HG02981 (cell line): ENCODE results near the gene EPHA10.

ENCODE experiments used
- ATAC-seq: cut with Tn5 transposase; IDR thresholded peaks from one replicate; pipeline ENCODE4 v1.9.1; 2021; ENCODE audit warnings: mild to moderate bottlenecking, moderate library complexity; ENCODE audit not compliant: unreplicated experiment

The EPHA10 gene

DNA sequence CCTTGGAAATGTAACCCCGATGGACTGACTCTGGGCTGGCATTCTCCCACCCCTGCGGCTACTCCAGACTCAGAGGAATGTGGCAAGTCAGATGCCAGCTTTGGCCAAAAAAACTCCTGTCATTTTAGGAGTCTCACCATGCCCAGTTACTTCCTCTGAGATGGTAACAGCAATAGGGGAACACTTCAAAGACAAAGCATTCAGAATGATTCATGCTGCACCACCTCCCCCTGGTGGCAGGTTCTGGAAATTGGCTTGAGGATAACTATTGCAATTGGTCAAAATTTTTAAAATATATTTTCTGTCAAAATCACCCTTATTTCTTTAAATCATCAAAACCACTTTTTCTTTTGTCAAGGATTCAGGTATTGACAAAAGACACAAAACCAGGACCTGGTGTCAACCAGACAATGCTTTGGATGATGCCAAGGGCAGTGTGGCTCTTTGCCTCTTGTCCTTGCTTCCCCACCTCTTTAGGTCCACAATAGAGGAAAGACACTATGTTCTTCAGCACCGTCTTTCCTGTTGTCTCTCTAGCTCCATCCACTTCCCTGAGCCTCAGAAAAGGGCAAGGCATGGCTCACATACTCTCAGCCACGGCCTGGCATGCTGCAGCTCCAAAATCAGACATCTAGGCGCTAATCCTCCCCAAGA is 82.5 kb downstream of the EPHA10 start:
- ATAC-seq = no peak

DNA sequence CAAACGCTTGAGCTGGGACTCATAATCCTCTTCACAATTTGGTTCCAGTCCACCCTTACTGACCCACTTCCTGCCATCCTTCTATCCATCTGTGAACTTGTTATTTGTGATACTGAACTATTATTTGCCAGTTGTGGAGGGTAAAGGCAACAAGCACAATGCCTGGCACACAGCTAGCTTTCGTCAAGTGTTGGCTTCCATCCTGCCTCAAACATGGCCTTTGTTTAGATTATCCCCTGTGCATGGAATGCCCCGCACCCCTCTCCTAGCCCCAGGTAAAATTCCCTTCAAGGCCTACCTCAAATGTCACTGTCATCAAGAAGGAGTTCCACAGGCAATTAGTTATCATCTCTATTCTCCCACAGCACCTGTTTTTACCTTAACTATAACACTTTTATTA is 84.0 kb downstream of the EPHA10 start:
- ATAC-seq = no peak

DNA sequence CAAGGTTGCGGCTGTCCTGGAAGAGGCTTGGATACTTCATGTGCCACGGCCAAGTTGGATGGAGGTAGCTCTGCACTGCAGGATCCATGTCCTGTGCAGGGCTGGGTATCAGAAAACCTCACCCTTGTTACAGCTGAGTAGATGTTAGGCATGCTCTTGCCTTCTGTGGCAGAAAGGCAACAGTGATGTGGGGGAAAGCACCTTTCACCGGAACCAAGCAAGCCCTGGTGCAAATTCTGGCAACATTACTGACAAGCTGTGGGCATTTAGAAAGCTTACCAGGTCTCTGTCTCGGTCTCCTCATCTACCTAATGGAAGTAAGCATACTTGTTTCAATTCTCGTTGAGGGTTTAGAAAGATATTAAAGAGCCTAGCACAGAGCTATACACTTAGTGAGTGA is 87.1 kb downstream of the EPHA10 start:
- no peak for ATAC-seq

GRCh38 chr1:37677143-37677439 is 87.8 kb downstream of the EPHA10 start:
- ATAC-seq = no peak

DNA sequence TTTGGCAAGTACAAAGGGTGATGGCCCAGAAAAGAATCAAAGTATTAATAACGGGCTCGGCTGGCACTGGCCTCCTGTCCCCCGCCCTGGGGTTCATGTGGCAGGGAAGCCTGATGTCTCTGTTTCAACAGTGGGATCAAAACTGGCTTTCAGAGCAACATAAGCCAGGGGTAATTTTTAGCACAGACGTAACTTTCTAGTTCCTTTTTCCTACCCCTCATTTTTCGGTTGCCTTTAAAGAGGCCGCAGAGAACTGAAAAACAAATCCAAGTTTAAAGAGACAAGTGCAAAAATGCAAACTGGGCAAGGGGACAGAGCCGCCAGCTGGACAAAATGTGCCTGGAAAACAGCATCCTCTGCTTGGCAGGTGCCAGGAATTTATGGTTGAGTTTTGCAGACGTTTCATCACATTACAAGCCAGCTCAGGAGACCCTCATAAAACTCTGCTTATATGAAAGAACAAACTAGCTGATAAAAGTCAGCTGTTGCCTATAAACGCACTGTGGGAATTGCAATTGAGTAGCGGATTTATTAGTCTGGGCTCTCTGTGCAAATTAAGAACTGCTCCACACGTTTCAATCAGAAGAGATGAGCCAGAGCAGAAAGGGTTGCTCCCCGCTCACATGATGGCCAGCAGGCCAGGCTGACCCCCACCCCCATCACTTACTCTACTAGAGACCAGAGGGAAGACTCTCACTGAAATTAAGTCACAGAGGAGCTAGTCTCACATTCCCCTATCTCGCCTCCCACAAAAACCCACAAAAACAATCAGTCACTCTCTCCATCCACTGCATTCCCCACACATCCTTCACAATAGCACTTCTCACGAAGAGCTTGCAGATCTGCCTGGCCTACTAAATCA is 88.4 kb downstream of the EPHA10 start:
- ATAC-seq = no peak

- ATAC-seq = no peak
Observed at GRCh38 chr1:37673920-37674319, 91.0 kb downstream of the EPHA10 start.

- ATAC-seq = no peak
Observed at GRCh38 chr1:37672136-37672870, 92.6 kb downstream of the EPHA10 start.

DNA sequence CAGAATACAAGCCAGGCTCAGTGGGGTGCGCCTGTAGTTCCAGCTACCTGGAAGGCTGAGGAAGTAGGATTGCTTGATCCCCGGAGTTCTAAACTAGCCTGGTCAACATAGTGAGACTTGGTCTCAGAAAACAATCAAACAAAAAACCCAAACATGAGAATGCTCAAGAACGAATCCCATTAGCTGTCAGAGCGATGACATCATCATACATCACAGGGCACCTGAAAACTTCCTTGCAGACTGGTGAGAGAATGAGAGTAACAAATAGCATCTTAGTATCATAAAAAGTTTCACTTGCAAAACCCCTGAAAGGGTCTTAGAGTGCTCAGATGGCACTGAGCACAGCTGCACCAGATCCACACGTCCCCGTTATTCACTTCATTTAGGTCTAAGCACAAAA is 93.7 kb downstream of the EPHA10 start:
- no peak for ATAC-seq

DNA sequence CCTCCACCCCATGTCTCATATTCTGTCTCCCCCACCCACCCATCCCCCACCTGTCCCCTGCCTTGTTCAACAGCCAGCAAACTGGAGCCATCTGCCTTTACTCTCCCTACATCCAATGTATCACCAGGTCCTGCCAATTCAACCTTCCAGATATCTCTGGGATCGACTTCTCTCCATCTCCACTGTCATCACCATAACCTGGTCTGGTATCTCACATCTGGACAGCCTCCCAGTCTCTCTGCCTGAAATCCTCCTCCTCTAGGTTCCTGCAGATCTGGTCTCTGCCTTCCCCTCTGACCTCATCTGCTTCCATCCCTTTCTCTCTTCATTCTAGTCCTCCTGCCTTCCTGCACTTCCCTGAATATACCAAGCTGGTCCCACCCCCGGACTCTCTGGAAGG is 94.8 kb downstream of the EPHA10 start:
- ATAC-seq = no peak

DNA sequence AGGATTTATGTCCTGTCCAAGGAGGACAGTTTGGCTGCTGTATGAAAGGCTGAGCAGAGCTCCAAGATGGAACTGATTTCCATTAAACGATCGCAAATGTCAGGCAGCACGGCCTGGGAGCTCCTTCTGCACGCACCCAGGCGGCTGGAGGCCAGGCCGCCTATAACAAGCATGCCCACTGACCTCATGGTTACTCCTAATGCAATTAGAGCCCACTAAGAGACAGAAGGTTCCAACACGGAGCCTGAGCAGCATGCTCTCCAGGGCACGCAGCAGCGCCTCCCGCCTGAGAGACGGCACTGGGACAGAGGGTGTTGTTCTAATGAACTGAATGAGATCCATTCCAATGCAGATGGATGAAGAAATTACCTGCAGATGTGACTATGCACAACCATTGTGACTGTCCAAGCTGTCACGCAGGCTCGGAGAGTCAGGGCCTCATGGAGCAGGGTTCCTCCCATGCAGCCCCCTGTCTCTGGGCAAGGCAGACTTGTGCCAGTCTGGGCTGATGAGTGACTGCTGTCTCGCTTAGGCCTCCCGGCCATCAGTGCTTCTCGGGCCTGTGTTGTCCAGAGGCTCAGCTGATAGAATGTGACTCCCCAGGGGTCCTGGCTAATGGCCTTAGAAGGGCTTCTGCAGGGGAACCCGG is 97.8 kb downstream of the EPHA10 start:
- no peak for ATAC-seq

DNA sequence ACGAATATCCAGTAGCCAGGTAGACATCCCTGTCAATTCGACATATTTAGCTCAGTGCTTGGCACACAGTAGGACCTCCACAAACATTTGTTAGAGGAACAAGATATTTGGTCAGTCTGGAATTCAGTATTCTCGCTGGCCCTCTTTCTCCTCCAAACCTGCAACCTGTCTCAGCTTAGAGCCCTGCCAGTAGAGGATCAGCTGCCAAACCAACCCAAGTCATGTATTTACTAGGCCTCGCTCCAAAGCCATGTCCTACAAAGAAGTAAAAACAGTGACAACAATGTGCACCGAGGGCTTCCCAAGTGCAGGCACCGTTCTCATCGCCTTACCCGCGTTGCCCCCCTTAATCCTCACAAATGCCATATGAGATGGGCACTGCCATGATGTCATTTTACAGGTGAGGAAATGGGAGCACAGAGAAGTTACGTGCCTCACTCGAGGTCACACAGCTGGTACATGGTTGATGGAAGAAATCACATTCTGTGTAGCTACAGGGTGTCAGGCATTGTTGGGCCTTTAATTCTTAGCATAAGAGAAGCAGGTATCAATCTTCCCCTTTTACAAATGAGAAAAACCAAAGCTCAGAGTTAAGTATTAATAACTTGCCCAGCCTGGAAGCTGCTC is 98.6 kb downstream of the EPHA10 start:
- ATAC-seq = no peak
